CD14-positive monocyte (primary cell): ENCODE results near the gene AAGAB. TPM values are rescaled to one million over a fixed set of nuclear protein-coding genes. Genes with fewer than 3 reads are reported as not detected.

Experiments used
- DNase-seq, 3 donors: peaks; one replicate each; pipeline ENCODE4 v3.0.0-alpha.2; 2011 to 2022
- H2AFZ ChIP-seq: 2 replicates; pipeline ENCODE4 v1.6.0; 2012; ENCODE audit warnings: mild to moderate bottlenecking, low read depth, low read length, inconsistent platforms; ENCODE audit not compliant: insufficient read depth, poor library complexity, severe bottlenecking
- H3K27ac ChIP-seq, 2 donors: 1 replicate in 1 of 2; 2 replicates in 1 of 2; pipeline ENCODE4 v1.5.1; 2012 to 2013; ENCODE audit warnings: low read length in 2 of 2, control low read depth in 1 of 2, inconsistent platforms in 1 of 2, low read depth in 1 of 2, mild to moderate bottlenecking in 1 of 2
- H3K27me3 ChIP-seq, 2 donors: one replicate each; pipeline versions ENCODE4 v1.6.0 to v1.6.1; 2011 to 2013; ENCODE audit warnings: low read length in 2 of 2; ENCODE audit not compliant: control insufficient read depth in 2 of 2, insufficient read depth in 2 of 2
- H3K36me3 ChIP-seq, 2 donors: replicated peaks in 1 of 2; 1 replicate in 1 of 2; 2 replicates in 1 of 2; pipeline versions ENCODE4 v1.5.1 to v1.6.1; 2012 to 2013; ENCODE audit warnings: low read length in 2 of 2, control low read depth in 1 of 2, inconsistent platforms in 1 of 2, mild to moderate bottlenecking in 1 of 2; ENCODE audit not compliant: insufficient read depth in 2 of 2, control insufficient read depth in 1 of 2
- H3K4me1 ChIP-seq, 2 donors: 1 replicate in 1 of 2; 2 replicates in 1 of 2; pipeline versions ENCODE4 v1.5.1 to v1.6.1; 2012 to 2013; ENCODE audit warnings: low read length in 2 of 2, control low read depth in 1 of 2, inconsistent platforms in 1 of 2, mild to moderate bottlenecking in 1 of 2, moderate library complexity in 1 of 2; ENCODE audit not compliant: insufficient read depth in 2 of 2, control insufficient read depth in 1 of 2
- H3K4me2 ChIP-seq: replicated peaks from 2 replicates; pipeline ENCODE3; 2012; ENCODE audit warnings: low read length, moderate library complexity, mild to moderate bottlenecking; ENCODE audit not compliant: poor library complexity, severe bottlenecking; ENCODE audit errors: extremely low read depth
- H3K4me3 ChIP-seq, 3 experiments: fragments of 200-600 bp in 1 of 3; sonication (generic) in 1 of 3; replicated peaks in 1 of 3; 1 replicate in 2 of 3; 2 replicates in 1 of 3; pipeline ENCODE4 v1.5.1; 2011 to 2013; ENCODE audit warnings: low read length in 3 of 3, mild to moderate bottlenecking in 3 of 3, control low read depth in 2 of 3, low read depth in 2 of 3, inconsistent platforms in 1 of 3, moderate library complexity in 1 of 3
- H3K79me2 ChIP-seq: 2 replicates; pipeline ENCODE4 v1.6.0; 2012; ENCODE audit warnings: mild to moderate bottlenecking, control low read depth, inconsistent platforms, low read length, moderate library complexity; ENCODE audit not compliant: insufficient read depth
- H3K9ac ChIP-seq: 2 replicates; pipeline ENCODE4 v1.6.0; 2017; ENCODE audit warnings: low read length, mild to moderate bottlenecking; ENCODE audit not compliant: insufficient read depth, poor library complexity, severe bottlenecking
- H3K9me3 ChIP-seq, 2 donors: replicated peaks in 1 of 2; 1 replicate in 1 of 2; 2 replicates in 1 of 2; pipeline versions ENCODE4 v1.5.1 to v1.6.1; 2012 to 2013; ENCODE audit warnings: low read length in 2 of 2, control low read depth in 1 of 2; ENCODE audit not compliant: control insufficient read depth in 1 of 2, insufficient read depth in 1 of 2
- H4K20me1 ChIP-seq: 2 replicates; pipeline ENCODE4 v1.6.0; 2012; ENCODE audit warnings: mild to moderate bottlenecking, low read length, control low read depth, moderate library complexity; ENCODE audit not compliant: insufficient read depth
- H3K27ac Mint-ChIP-seq, 7 donors: one replicate each; pipeline ENCODE4 v1.8.0; 2020; ENCODE audit warnings: mild to moderate bottlenecking in 7 of 7, mixed read lengths in 7 of 7, moderate library complexity in 6 of 7, inconsistent platforms in 2 of 7
- H3K27me3 Mint-ChIP-seq, 3 donors: one replicate each; pipeline ENCODE4 v1.8.0; 2021 to 2022; ENCODE audit warnings: low read depth in 3 of 3, mild to moderate bottlenecking in 3 of 3, mixed read lengths in 3 of 3, moderate library complexity in 3 of 3, inconsistent platforms in 1 of 3
- H3K36me3 Mint-ChIP-seq, 2 donors: one replicate each; pipeline ENCODE4 v1.8.0; 2020; ENCODE audit warnings: mixed read lengths in 2 of 2, inconsistent platforms in 1 of 2, mild to moderate bottlenecking in 1 of 2
- H3K4me1 Mint-ChIP-seq: one replicate; pipeline ENCODE4 v1.8.0; 2020; ENCODE audit warnings: mild to moderate bottlenecking, mixed read lengths
- H3K4me3 Mint-ChIP-seq, 2 donors: one replicate each; pipeline ENCODE4 v1.8.0; 2020; ENCODE audit warnings: mild to moderate bottlenecking in 2 of 2, mixed read lengths in 2 of 2, moderate library complexity in 1 of 2
- H3K9me3 Mint-ChIP-seq, 7 donors: one replicate each; pipeline ENCODE4 v1.8.0; 2020 to 2022; ENCODE audit warnings: mixed read lengths in 7 of 7, mild to moderate bottlenecking in 6 of 7, moderate library complexity in 6 of 7, inconsistent platforms in 2 of 7
- WGBS: methylation state at CpG from one replicate; pipeline ENCODE4 v1.1.5; 2013; ENCODE audit warnings: missing lambda C conversion rate; ENCODE audit not compliant: insufficient coverage; 5-methylcytosine and 5-hydroxymethylcytosine counted together
- intact Hi-C, 2 donors: fragments of 100-400 bp; cut with micrococcal nuclease; formaldehyde crosslinking; loops; one replicate each; pipeline versions ENCODE4 v1.15.0 to v1.15.1; 2023
- polyA plus RNA-seq, 3 donors: library from polyadenylated mRNA; depleted of rRNA in 1 of 3; unstranded in 2 of 3; stranded (reverse) in 1 of 3; fragments of 300-500 nt in 2 of 3; fragments of >200 nt in 1 of 3; fragmentation: Illumina TruSeq in 2 of 3; gene quantifications; 1 replicate in 2 of 3; 2 replicates in 1 of 3; pipeline ENCODE4 v1.2.3, GENCODE V29; 2012 to 2021
- TF ChIP-seq, protein P1 (sequence below): fragments of 200-600 bp; IDR thresholded peaks from one replicate; pipeline ENCODE4 v1.8.0; 2022; ENCODE audit warnings: antibody characterized with exemption, mild to moderate bottlenecking

The AAGAB gene
- polyA plus RNA-seq, 3 donors: 11.2 to 40.4 (median 30.1) TPM

DNA sequence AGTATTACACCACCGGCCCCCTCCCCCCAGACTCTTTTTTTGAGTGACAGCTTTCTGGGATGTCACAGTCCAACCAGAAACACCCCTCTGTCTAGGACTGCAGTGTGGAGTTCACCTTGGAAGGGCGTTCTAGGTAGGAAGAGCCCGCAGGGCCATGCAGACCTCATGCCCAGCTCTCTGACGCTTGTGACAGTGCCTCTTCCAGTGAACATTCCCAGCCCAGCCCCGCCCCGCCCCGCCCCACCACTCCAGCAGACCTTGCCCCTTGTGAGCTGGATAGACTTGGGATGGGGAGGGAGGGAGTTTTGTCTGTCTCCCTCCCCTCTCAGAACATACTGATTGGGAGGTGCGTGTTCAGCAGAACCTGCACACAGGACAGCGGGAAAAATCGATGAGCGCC lies 63.6 kb downstream of the AAGAB start:
- Histone ChIP-seq H3K9me3 (no peaks in the 10 kb centered on the region), H3K27ac (peak overlapping the region in 1 of 2 donors; percentile 52), H3K9ac (no peak overlapping the region), H3K79me2 (no peaks in the 10 kb centered on the region), H3K4me2 (no peak overlapping the region), H2AFZ (no peak overlapping the region), H3K4me1 (peaks cover 6 to 11% of the 10 kb centered on the region in 2 donors), H3K27me3 (no peaks in the 10 kb centered on the region), H3K36me3 (peaks cover 76 to 97% of the 10 kb centered on the region in 2 donors), H4K20me1 (no peaks in the 10 kb centered on the region), H3K4me3 (no peak overlapping the region)
- Mint-ChIP-seq H3K36me3 (peaks cover 88 to 93% of the 10 kb centered on the region in 2 donors), H3K27me3 (peaks cover 0 to 2% (median 2%) of the 10 kb centered on the region in 3 donors), H3K4me3 (no peak overlapping the region), H3K27ac (peak overlapping the region in 1 of 7 donors; percentile 42), H3K4me1 (peaks cover 10% of the 10 kb centered on the region), H3K9me3 (no peaks in the 10 kb centered on the region)
- TF ChIP-seq, protein P1, sequence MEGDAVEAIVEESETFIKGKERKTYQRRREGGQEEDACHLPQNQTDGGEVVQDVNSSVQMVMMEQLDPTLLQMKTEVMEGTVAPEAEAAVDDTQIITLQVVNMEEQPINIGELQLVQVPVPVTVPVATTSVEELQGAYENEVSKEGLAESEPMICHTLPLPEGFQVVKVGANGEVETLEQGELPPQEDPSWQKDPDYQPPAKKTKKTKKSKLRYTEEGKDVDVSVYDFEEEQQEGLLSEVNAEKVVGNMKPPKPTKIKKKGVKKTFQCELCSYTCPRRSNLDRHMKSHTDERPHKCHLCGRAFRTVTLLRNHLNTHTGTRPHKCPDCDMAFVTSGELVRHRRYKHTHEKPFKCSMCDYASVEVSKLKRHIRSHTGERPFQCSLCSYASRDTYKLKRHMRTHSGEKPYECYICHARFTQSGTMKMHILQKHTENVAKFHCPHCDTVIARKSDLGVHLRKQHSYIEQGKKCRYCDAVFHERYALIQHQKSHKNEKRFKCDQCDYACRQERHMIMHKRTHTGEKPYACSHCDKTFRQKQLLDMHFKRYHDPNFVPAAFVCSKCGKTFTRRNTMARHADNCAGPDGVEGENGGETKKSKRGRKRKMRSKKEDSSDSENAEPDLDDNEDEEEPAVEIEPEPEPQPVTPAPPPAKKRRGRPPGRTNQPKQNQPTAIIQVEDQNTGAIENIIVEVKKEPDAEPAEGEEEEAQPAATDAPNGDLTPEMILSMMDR: no peak
- WGBS: no CpG with 5 or more reads among the region's 11 CpGs
- DNase-seq: no peak
- intact Hi-C loops: no loop called here

DNA sequence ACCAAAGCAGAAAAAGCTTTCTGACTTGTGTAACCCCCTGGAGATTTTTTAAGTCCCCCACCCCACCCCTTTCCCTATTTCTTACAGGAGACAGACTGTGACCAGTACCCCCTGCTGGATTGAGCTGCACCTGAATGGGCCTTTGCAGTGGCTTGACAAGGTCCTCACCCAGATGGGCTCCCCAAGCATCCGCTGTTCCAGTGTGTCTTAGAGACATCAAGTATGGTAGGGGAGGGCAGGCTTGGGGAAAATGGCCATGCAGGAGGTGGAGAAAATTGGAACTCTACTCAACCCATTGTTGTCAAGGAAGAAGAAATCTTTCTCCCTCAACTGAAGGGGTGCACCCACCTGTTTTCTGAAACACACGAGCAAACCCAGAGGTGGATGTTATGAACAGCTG lies 64.1 kb downstream of the AAGAB start:
- Mint-ChIP-seq H3K27ac (peak overlapping the region in 1 of 7 donors; percentile 9), H3K36me3 (peaks cover 88 to 92% of the 10 kb centered on the region in 2 donors), H3K9me3 (no peaks in the 10 kb centered on the region), H3K4me1 (peaks cover 15% of the 10 kb centered on the region), H3K27me3 (peaks cover 0 to 2% (median 2%) of the 10 kb centered on the region in 3 donors), H3K4me3 (no peak overlapping the region)
- WGBS: no CpG with 5 or more reads among the region's 2 CpGs
- TF ChIP-seq, protein P1: no peak
- H2AFZ ChIP-seq: no peak overlapping the region
- H3K79me2 ChIP-seq: no peaks in the 10 kb centered on the region
- no peak overlapping the region for H3K4me2 ChIP-seq
- no peaks in the 10 kb centered on the region for H3K27me3 ChIP-seq
- no peaks in the 10 kb centered on the region for H3K9me3 ChIP-seq
- H3K9ac ChIP-seq: no peak overlapping the region
- intact Hi-C loops: no loop called here
- H3K27ac ChIP-seq: peak overlapping the region in 1 of 2 donors; percentile 52
- peak in 1 of 3 donors; percentile 3 for DNase-seq
- no peak overlapping the region for H3K4me3 ChIP-seq
- H3K4me1 ChIP-seq: peaks cover 10 to 16% of the 10 kb centered on the region in 2 donors
- peaks cover 79 to 97% of the 10 kb centered on the region in 2 donors for H3K36me3 ChIP-seq
- H4K20me1 ChIP-seq: no peaks in the 10 kb centered on the region
